Nephron (organoid): ENCODE measurements around the gene WNT9A.

Experiments used
- H3K27ac Mint-ChIP-seq, 3 experiments: 2 replicates each; pipeline ENCODE4 v1.8.0; 2020; ENCODE audit warnings: mixed read lengths in 3 of 3, mild to moderate bottlenecking in 2 of 3, moderate library complexity in 1 of 3
- H3K27me3 Mint-ChIP-seq: 2 replicates; pipeline ENCODE4 v1.8.0; 2021; ENCODE audit warnings: low read depth, mild to moderate bottlenecking, moderate library complexity, mixed read lengths
- H3K36me3 Mint-ChIP-seq: 2 replicates; pipeline ENCODE4 v1.8.0; 2020; ENCODE audit warnings: low read depth, mixed read lengths
- H3K4me1 Mint-ChIP-seq: 2 replicates; pipeline ENCODE4 v1.8.0; 2020; ENCODE audit warnings: mixed read lengths
- H3K4me3 Mint-ChIP-seq, 3 experiments: 2 replicates each; pipeline ENCODE4 v1.8.0; 2020; ENCODE audit warnings: mild to moderate bottlenecking in 3 of 3, mixed read lengths in 3 of 3, moderate library complexity in 2 of 3
- H3K9me3 Mint-ChIP-seq: 2 replicates; pipeline ENCODE4 v1.8.0; 2020; ENCODE audit warnings: mixed read lengths
- TF ChIP-seq, protein P1 (sequence below), 3 experiments: fragments of 200-600 bp; sonication (generic); IDR thresholded peaks; one replicate each; pipeline ENCODE4 v1.5.0; 2021; ENCODE audit warnings: antibody characterized with exemption in 3 of 3; ENCODE audit not compliant: unreplicated experiment in 3 of 3

Gene WNT9A

GRCh38 chr1:227939791-227940771 is 7.7 kb downstream of the WNT9A start:
- TF ChIP-seq, protein P1, sequence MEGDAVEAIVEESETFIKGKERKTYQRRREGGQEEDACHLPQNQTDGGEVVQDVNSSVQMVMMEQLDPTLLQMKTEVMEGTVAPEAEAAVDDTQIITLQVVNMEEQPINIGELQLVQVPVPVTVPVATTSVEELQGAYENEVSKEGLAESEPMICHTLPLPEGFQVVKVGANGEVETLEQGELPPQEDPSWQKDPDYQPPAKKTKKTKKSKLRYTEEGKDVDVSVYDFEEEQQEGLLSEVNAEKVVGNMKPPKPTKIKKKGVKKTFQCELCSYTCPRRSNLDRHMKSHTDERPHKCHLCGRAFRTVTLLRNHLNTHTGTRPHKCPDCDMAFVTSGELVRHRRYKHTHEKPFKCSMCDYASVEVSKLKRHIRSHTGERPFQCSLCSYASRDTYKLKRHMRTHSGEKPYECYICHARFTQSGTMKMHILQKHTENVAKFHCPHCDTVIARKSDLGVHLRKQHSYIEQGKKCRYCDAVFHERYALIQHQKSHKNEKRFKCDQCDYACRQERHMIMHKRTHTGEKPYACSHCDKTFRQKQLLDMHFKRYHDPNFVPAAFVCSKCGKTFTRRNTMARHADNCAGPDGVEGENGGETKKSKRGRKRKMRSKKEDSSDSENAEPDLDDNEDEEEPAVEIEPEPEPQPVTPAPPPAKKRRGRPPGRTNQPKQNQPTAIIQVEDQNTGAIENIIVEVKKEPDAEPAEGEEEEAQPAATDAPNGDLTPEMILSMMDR (IDR thresholded peaks at IDR 0.05; ENCODE audit: unreplicated experiment in 3 of 3), result no peak
- peaks cover 6% of the 10 kb centered on the region for H3K27me3 Mint-ChIP-seq
- no peak overlapping the region for H3K4me3 Mint-ChIP-seq
- H3K4me1 Mint-ChIP-seq, result peaks cover 45% of the 10 kb centered on the region
- H3K27ac Mint-ChIP-seq, result no peak overlapping the region
- H3K9me3 Mint-ChIP-seq, result peaks cover 5% of the 10 kb centered on the region
- H3K36me3 Mint-ChIP-seq, result peaks cover 6% of the 10 kb centered on the region

DNA sequence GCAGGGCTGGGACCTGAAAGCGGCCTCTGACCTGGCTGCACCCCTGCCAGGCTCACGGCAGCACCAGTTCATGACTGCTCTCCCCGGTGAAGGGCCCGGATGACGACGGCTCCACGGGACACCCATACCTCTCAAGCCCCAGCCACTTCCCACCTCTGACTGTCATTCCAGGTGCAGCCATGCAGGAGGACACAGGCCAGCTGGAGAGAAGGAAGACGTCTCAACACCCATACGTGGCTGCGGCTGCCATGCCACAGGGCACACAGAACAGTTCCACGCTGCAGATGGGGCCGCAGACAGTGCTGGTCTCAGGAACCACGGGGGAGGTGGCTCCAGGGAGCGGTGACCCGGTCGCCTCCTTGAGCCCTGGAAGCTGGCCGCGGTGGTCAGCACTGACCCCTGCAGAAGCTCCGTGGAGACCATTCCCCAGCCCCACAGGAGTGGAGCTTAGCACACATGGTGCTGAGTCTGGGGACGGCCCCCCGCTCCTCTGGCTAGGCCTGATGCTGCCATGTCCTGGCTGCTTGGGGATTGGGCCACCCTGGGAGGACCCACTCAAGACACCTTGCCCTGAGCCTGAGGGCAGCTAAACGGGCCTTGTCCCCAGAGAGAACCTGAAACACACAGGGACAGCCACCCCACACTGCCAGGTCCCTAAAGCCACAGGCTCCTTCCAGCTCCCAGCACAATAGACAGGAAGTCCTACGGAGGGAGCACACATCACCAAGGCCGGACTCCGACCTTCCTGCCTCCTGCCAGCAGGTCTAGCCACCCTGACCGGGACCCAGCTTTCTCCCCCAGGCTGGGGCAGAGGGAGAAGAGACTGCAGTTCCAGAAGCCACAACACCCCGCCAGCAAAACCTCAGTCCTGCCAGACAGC is 8.6 kb downstream of the WNT9A start:
- TF ChIP-seq, protein P1 (IDR thresholded peaks at IDR 0.05; ENCODE audit: unreplicated experiment in 3 of 3), result no peak
- H3K27me3 Mint-ChIP-seq, result peaks cover 6% of the 10 kb centered on the region
- H3K4me1 Mint-ChIP-seq, result peaks cover 45% of the 10 kb centered on the region
- H3K4me3 Mint-ChIP-seq, result no peak overlapping the region
- peaks cover 11% of the 10 kb centered on the region for H3K9me3 Mint-ChIP-seq
- H3K27ac Mint-ChIP-seq, result no peak overlapping the region
- H3K36me3 Mint-ChIP-seq, result peaks cover 6% of the 10 kb centered on the region

GRCh38 chr1:227938276-227938675 is 9.5 kb downstream of the WNT9A start:
- TF ChIP-seq, protein P1 (IDR thresholded peaks at IDR 0.05; ENCODE audit: unreplicated experiment in 3 of 3), result no peak
- Mint-ChIP-seq H3K9me3 (peaks cover 11% of the 10 kb centered on the region), H3K36me3 (peaks cover 6% of the 10 kb centered on the region), H3K27me3 (peaks cover 6% of the 10 kb centered on the region), H3K4me1 (peaks cover 36% of the 10 kb centered on the region), H3K27ac (no peak overlapping the region), H3K4me3 (no peak overlapping the region)

- no peak overlapping the region for H3K27ac Mint-ChIP-seq
- H3K36me3 Mint-ChIP-seq, result peaks cover 6% of the 10 kb centered on the region
- H3K4me3 Mint-ChIP-seq, result no peak overlapping the region
- peaks cover 2% of the 10 kb centered on the region for H3K27me3 Mint-ChIP-seq
- peaks cover 11% of the 10 kb centered on the region for H3K9me3 Mint-ChIP-seq
- TF ChIP-seq, protein P1 (IDR thresholded peaks at IDR 0.05; ENCODE audit: unreplicated experiment in 3 of 3), result no peak
- peaks cover 32% of the 10 kb centered on the region for H3K4me1 Mint-ChIP-seq
Observed at GRCh38 chr1:227937838-227938145, 9.9 kb downstream of the WNT9A start.

- Mint-ChIP-seq H3K27me3 (no peaks in the 10 kb centered on the region), H3K27ac (peak overlapping the region in 2 of 3 experiments; percentile 27 to 55), H3K4me3 (no peak overlapping the region), H3K4me1 (peaks cover 31% of the 10 kb centered on the region), H3K36me3 (peaks cover 6% of the 10 kb centered on the region), H3K9me3 (peaks cover 11% of the 10 kb centered on the region)
- TF ChIP-seq, protein P1 (IDR thresholded peaks at IDR 0.05; ENCODE audit: unreplicated experiment in 3 of 3), result no peak
Observed at GRCh38 chr1:227937031-227937837, 10.5 kb downstream of the WNT9A start.
